Measurements from ENCODE around the gene THY1.

- no peak for TF ChIP-seq CTCF (conservative IDR thresholded peaks at IDR 0.05; ENCODE audit: low read length)
- no peak for TF ChIP-seq EZH2phosphoT487 (IDR thresholded peaks at IDR 0.05; ENCODE audit: borderline replicate concordance, low read depth, low read length)
Observed at GRCh38 chr11:119415517-119415916, 7.5 kb downstream of the THY1 start.

Measured in OCI-LY7 (cell line).